Transverse colon (tissue), 4 donors: ENCODE data around the gene TMEM117. TPM values are rescaled to one million over a fixed set of nuclear protein-coding genes. Genes with fewer than 3 reads are reported as not detected.

ENCODE experiments used
- DNase-seq: peaks from one replicate; pipeline ENCODE4 v3.0.0-alpha.2; 2019
- H3K27ac ChIP-seq, 4 donors: fragments of 200-600 bp; sonication (generic); 2 replicates each; pipeline ENCODE4 v1.5.1; 2016 to 2018; ENCODE audit warnings: inconsistent platforms in 4 of 4
- H3K27me3 ChIP-seq: fragments of 200-600 bp; sonication (generic); 2 replicates; pipeline ENCODE4 v1.5.1; 2017; ENCODE audit warnings: inconsistent platforms
- H3K36me3 ChIP-seq, 4 donors: fragments of 200-600 bp; sonication (generic); 2 replicates each; pipeline ENCODE4 v1.5.1; 2017 to 2019; ENCODE audit warnings: inconsistent platforms in 4 of 4
- H3K4me1 ChIP-seq, 4 donors: fragments of 200-600 bp; sonication (generic); 2 replicates each; pipeline ENCODE4 v1.5.1; 2017 to 2020; ENCODE audit warnings: inconsistent platforms in 4 of 4
- H3K4me3 ChIP-seq, 4 donors: fragments of 200-600 bp; sonication (generic); 1 replicate in 1 of 4; 2 replicates in 3 of 4; pipeline versions ENCODE4 v1.5.1 to v1.6.1; 2017 to 2019; ENCODE audit warnings: inconsistent platforms in 4 of 4
- H3K9me3 ChIP-seq, 2 donors: fragments of 200-600 bp; sonication (generic); 2 replicates each; pipeline ENCODE4 v1.5.1; 2017 to 2019; ENCODE audit warnings: inconsistent platforms in 2 of 2
- EP300 ChIP-seq: sonication (generic); formaldehyde crosslinking; IDR thresholded peaks from one replicate; pipeline ENCODE4 v1.6.1; 2017; ENCODE audit warnings: antibody characterized with exemption, low read depth
- POLR2A ChIP-seq: fragments of 450-650 bp; IDR thresholded peaks from one replicate; pipeline ENCODE4 v1.6.1; 2016; ENCODE audit warnings: antibody characterized with exemption, mild to moderate bottlenecking, moderate library complexity
- POLR2AphosphoS5 ChIP-seq, 3 donors: sonication (generic); formaldehyde crosslinking; IDR thresholded peaks; one replicate each; pipeline ENCODE4 v1.6.1; 2016; ENCODE audit warnings: antibody characterized with exemption in 3 of 3
- WGBS, 2 donors: methylation state at CpG; one replicate each; pipeline ENCODE4 v1.1.5; 2018; ENCODE audit warnings: low coverage in 1 of 2; 5-methylcytosine and 5-hydroxymethylcytosine counted together
- in situ Hi-C, 4 donors: fragments of 200-750 bp; cut with MboI; loops; one replicate each; pipeline versions ENCODE4 v1.15.0 to v1.15.1; 2017; ENCODE audit warnings: low sequenced_read_pairs in 3 of 4, low pct_ligation_motif_present in 1 of 4, low pct_unique_long_range_greater_than_20kb in 1 of 4
- intact Hi-C: fragments of 100-400 bp; cut with DNase I; formaldehyde crosslinking; loops from one replicate; pipeline ENCODE4 v1.15.1; 2023; ENCODE audit warnings: low total_unique reads
- total RNA-seq, 4 donors: library from RNA; depleted of rRNA; stranded (reverse); fragments of >200 nt; gene quantifications; one replicate each; pipeline ENCODE4 v1.1.0, GENCODE V29; 2016
- TF ChIP-seq, protein P1 (sequence below), 5 experiments: fragments of 200-600 bp in 3 of 5; fragments of 450-650 bp in 2 of 5; sonication (generic) in 3 of 5; IDR thresholded peaks; 1 replicate in 2 of 5; 2 replicates in 3 of 5; pipeline ENCODE4 v1.5.1; 2016 to 2017; ENCODE audit warnings: antibody characterized with exemption in 5 of 5, inconsistent platforms in 3 of 5, mild to moderate bottlenecking in 2 of 5, moderate library complexity in 1 of 5

The TMEM117 gene
- total RNA-seq, 4 donors from 2014 or later, result 0.40 to 92.8 (median 25.6) TPM

DNA sequence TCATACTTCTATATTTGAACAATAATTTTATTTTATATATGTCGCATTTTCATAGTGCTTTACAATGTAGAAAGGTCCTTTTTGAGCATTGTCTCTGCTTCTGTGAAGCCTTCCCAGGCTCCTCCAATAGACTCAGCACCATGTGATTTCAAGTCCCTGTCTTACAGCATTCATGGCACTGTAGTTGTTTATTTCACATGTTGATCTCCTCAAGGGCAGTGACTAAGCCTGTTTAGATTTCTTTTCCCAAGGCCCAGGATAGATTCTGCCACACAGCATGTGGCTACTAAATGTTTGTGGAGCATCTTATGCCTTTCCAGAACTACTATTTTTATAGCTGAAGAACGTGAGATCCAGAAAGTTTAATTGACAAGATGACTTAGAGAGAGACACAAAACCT, 391.7 kb downstream of the TMEM117 start:
- no peak for DNase-seq
- whole genome bisulfite sequencing, 2 donors, result 75 to 79% methylated on average over 2 of the region's 2 CpGs
- intact Hi-C loops (no loop called here), in situ Hi-C loops (no loop called here)
- H3K9me3 ChIP-seq, result no peaks in the 10 kb centered on the region
- no peaks in the 10 kb centered on the region for H3K36me3 ChIP-seq
- H3K27ac ChIP-seq, result no peak overlapping the region
- TF ChIP-seq POLR2A (no peak), EP300 (no peak)
- TF ChIP-seq, protein P1, sequence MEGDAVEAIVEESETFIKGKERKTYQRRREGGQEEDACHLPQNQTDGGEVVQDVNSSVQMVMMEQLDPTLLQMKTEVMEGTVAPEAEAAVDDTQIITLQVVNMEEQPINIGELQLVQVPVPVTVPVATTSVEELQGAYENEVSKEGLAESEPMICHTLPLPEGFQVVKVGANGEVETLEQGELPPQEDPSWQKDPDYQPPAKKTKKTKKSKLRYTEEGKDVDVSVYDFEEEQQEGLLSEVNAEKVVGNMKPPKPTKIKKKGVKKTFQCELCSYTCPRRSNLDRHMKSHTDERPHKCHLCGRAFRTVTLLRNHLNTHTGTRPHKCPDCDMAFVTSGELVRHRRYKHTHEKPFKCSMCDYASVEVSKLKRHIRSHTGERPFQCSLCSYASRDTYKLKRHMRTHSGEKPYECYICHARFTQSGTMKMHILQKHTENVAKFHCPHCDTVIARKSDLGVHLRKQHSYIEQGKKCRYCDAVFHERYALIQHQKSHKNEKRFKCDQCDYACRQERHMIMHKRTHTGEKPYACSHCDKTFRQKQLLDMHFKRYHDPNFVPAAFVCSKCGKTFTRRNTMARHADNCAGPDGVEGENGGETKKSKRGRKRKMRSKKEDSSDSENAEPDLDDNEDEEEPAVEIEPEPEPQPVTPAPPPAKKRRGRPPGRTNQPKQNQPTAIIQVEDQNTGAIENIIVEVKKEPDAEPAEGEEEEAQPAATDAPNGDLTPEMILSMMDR (IDR thresholded peaks at IDR 0.05), result no peak
- H3K4me1 ChIP-seq, result no peaks in the 10 kb centered on the region
- no peaks in the 10 kb centered on the region for H3K27me3 ChIP-seq
- no peak overlapping the region for H3K4me3 ChIP-seq

DNA sequence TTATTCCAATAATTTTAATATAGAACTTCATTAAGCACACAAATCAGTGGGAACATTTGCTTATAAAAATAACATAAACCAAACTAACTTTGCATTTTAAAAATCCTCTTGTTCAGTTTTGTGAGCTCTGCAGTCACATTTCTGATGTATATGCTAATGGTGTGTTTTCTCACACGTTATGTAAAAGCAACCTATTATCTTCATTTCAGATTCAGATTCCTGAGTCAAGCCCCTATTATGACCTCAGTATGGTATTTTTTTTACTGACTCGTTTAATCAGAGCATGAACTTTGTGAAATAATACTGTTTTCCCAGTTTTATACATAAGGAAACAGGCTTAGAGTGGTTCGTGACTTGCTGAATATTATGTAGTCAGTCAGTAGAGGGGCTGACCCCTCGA, 394.0 kb downstream of the TMEM117 start:
- DNase-seq, result no peak
- WGBS, 2 donors, result 76 to 80% methylated on average over 4 of the region's 4 CpGs
- no peaks in the 10 kb centered on the region for H3K36me3 ChIP-seq
- TF ChIP-seq POLR2A (no peak), EP300 (no peak), POLR2AphosphoS5 (IDR thresholded peaks at IDR 0.05) (no peak)
- TF ChIP-seq, protein P1 (IDR thresholded peaks at IDR 0.05), result no peak
- H3K4me3 ChIP-seq, result no peak overlapping the region
- no peaks in the 10 kb centered on the region for H3K27me3 ChIP-seq
- no peaks in the 10 kb centered on the region for H3K4me1 ChIP-seq
- no peak overlapping the region for H3K27ac ChIP-seq
- no peaks in the 10 kb centered on the region for H3K9me3 ChIP-seq
- in situ Hi-C loops (no loop called here), intact Hi-C loops (no loop called here)

DNA sequence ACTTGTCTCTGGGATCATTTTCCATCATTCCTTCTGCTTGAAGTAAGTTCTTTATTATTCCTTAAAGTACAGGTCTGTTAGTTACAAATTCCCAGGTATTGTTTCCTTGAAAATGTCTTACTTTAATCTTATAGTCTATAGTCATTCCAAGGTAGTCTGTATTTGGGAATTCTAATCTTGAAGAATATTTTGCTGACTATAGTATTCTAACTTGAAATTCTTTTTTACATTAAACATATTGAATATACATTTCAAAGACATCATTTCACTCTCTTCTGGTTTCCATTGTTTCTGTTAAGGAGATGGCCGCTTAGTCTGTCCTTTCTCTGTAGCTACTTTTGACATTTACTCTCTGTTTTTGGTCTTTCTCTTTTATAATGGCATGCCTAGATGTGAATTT, 399.8 kb downstream of the TMEM117 start:
- no peaks in the 10 kb centered on the region for H3K4me1 ChIP-seq
- H3K9me3 ChIP-seq, result no peaks in the 10 kb centered on the region
- no peak overlapping the region for H3K4me3 ChIP-seq
- no peak for DNase-seq
- in situ Hi-C loops (no loop called here), intact Hi-C loops (no loop called here)
- no peaks in the 10 kb centered on the region for H3K27me3 ChIP-seq
- TF ChIP-seq EP300 (no peak), POLR2A (no peak), POLR2AphosphoS5 (IDR thresholded peaks at IDR 0.05) (no peak)
- TF ChIP-seq, protein P1 (IDR thresholded peaks at IDR 0.05), result no peak
- no peak overlapping the region for H3K27ac ChIP-seq
- no peaks in the 10 kb centered on the region for H3K36me3 ChIP-seq
- 95 to 100% methylated on average over 1 of the region's 1 CpG for WGBS, 2 donors

DNA sequence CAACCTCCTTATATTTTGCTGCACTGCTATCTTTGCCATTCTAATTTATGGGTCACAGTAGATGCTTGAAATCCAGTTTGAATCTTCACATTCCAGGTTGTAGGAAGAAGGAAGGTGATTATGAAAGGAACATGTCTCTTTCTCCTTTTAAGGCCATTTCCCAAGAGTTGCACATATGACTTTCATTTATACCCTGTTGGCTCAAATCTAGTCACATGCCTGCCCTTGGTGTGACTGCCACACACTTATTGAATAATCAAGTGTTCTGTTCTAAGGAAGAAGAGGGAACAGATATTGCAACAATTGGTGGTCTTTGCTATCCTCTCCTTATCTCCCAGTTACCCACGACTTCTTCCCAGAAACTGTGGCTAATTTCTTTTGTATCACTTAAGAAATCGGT, 404.3 kb downstream of the TMEM117 start:
- Histone ChIP-seq H3K27me3 (no peaks in the 10 kb centered on the region), H3K36me3 (no peaks in the 10 kb centered on the region), H3K4me3 (no peak overlapping the region), H3K27ac (no peak overlapping the region), H3K9me3 (no peaks in the 10 kb centered on the region), H3K4me1 (no peaks in the 10 kb centered on the region)
- WGBS, 2 donors, result 72 to 83% methylated on average over 2 of the region's 2 CpGs
- no peak for DNase-seq
- intact Hi-C loops (no loop called here), in situ Hi-C loops (no loop called here)
- no peak for TF ChIP-seq POLR2AphosphoS5 (IDR thresholded peaks at IDR 0.05)
- TF ChIP-seq POLR2A, result no peak
- no peak for TF ChIP-seq EP300
- TF ChIP-seq, protein P1 (IDR thresholded peaks at IDR 0.05), result no peak
